Breast epithelium (tissue), 4 donors: ENCODE data around the gene HSP90AB1. TPM values are rescaled to one million over a fixed set of nuclear protein-coding genes. Genes with fewer than 3 reads are reported as not detected.
A peak's percentile ranks its signal among the peaks of the same experiment; 100 is the strongest.

Source experiments
- DNase-seq, 2 donors: peaks; one replicate each; pipeline ENCODE4 v3.0.0-alpha.2; 2019; ENCODE audit warnings: low spot score in 2 of 2
- H3K27ac ChIP-seq, 2 donors: fragments of 200-600 bp; sonication (generic) in 1 of 2; one replicate each; pipeline ENCODE4 v1.5.1; 2016 to 2019; ENCODE audit warnings: mild to moderate bottlenecking in 1 of 2
- H3K27me3 ChIP-seq, 2 donors: fragments of 200-600 bp; sonication (generic) in 1 of 2; one replicate each; pipeline versions ENCODE4 v1.5.1 to v1.6.0; 2017 to 2019; ENCODE audit warnings: control low read depth in 1 of 2, mild to moderate bottlenecking in 1 of 2
- H3K36me3 ChIP-seq: fragments of 200-600 bp; one replicate; pipeline ENCODE4 v1.5.1; 2019
- H3K4me1 ChIP-seq, 2 donors: fragments of 200-600 bp; sonication (generic); one replicate each; pipeline ENCODE4 v1.5.1; 2016 to 2019; ENCODE audit warnings: control low read depth in 1 of 2
- H3K4me3 ChIP-seq, 3 donors: fragments of 200-600 bp; sonication (generic); 1 replicate in 2 of 3; 2 replicates in 1 of 3; pipeline ENCODE4 v1.5.1; 2016 to 2019; ENCODE audit warnings: mild to moderate bottlenecking in 3 of 3, moderate library complexity in 2 of 3
- H3K9me3 ChIP-seq, 2 donors: fragments of 200-600 bp; sonication (generic) in 1 of 2; one replicate each; pipeline ENCODE4 v1.5.1; 2016 to 2019; ENCODE audit warnings: control low read depth in 1 of 2
- CTCF ChIP-seq, 3 donors: fragments of 450-650 bp; IDR thresholded peaks; one replicate each; pipeline ENCODE4 v1.5.1; 2016 to 2017; ENCODE audit warnings: antibody characterized with exemption in 3 of 3, mild to moderate bottlenecking in 3 of 3, moderate library complexity in 3 of 3
- POLR2A ChIP-seq: fragments of 450-650 bp; IDR thresholded peaks from one replicate; pipeline ENCODE4 v1.6.1; 2016; ENCODE audit warnings: antibody characterized with exemption, mild to moderate bottlenecking, moderate library complexity
- POLR2AphosphoS5 ChIP-seq, 3 donors: sonication (generic); formaldehyde crosslinking; IDR thresholded peaks; one replicate each; pipeline ENCODE4 v1.6.1; 2017; ENCODE audit warnings: antibody characterized with exemption in 3 of 3
- intact Hi-C: fragments of 100-400 bp; cut with DNase I; formaldehyde crosslinking; loops from one replicate; pipeline ENCODE4 v1.15.1; 2023; ENCODE audit warnings: low total_unique reads
- total RNA-seq, 3 donors: library from RNA; depleted of rRNA; stranded (reverse); fragments of >200 nt; gene quantifications; one replicate each; pipeline ENCODE4 v1.1.0, GENCODE V29; 2016

Gene HSP90AB1
- total RNA-seq, 3 donors from 2014 or later, result 643 to 810 (median 662) TPM

GRCh38 chr6:44201638-44202303 is 45.1 kb upstream of the HSP90AB1 start:
- TF ChIP-seq POLR2A, result no peak
- TF ChIP-seq CTCF (IDR thresholded peaks at IDR 0.05), result no peak
- no peak for TF ChIP-seq POLR2AphosphoS5 (IDR thresholded peaks at IDR 0.05)
- no peaks in the 10 kb centered on the region for H3K9me3 ChIP-seq
- intact Hi-C loops, result no loop called here
- peak overlapping the region in 1 of 3 donors; percentile 29 for H3K4me3 ChIP-seq
- H3K36me3 ChIP-seq, result no peaks in the 10 kb centered on the region
- H3K4me1 ChIP-seq, result no peaks in the 10 kb centered on the region
- H3K27ac ChIP-seq, result peak overlapping the region; percentile 56 to 88
- no peaks in the 10 kb centered on the region for H3K27me3 ChIP-seq
- peak in 1 of 2 donors; percentile 74 for DNase-seq

- no peak for DNase-seq
- peak overlapping the region; percentile 29 to 88 for H3K27ac ChIP-seq
- intact Hi-C loops, result no loop called here
- H3K27me3 ChIP-seq, result no peaks in the 10 kb centered on the region
- no peaks in the 10 kb centered on the region for H3K4me1 ChIP-seq
- H3K36me3 ChIP-seq, result no peaks in the 10 kb centered on the region
- no peaks in the 10 kb centered on the region for H3K9me3 ChIP-seq
- H3K4me3 ChIP-seq, result no peak overlapping the region
- TF ChIP-seq POLR2A (no peak), POLR2AphosphoS5 (IDR thresholded peaks at IDR 0.05) (no peak), CTCF (IDR thresholded peaks at IDR 0.05) (no peak)
Observed at GRCh38 chr6:44202332-44202971, 44.4 kb upstream of the HSP90AB1 start.

GRCh38 chr6:44202972-44203750 is 43.7 kb upstream of the HSP90AB1 start:
- Histone ChIP-seq H3K4me1 (no peaks in the 10 kb centered on the region), H3K9me3 (no peaks in the 10 kb centered on the region), H3K27ac (peak overlapping the region; percentile 29 to 78), H3K36me3 (no peaks in the 10 kb centered on the region), H3K4me3 (no peak overlapping the region), H3K27me3 (no peaks in the 10 kb centered on the region)
- intact Hi-C loops, result no loop called here
- no peak for TF ChIP-seq POLR2AphosphoS5 (IDR thresholded peaks at IDR 0.05)
- no peak for TF ChIP-seq POLR2A
- no peak for TF ChIP-seq CTCF (IDR thresholded peaks at IDR 0.05)
- no peak for DNase-seq

- TF ChIP-seq POLR2A (no peak), POLR2AphosphoS5 (IDR thresholded peaks at IDR 0.05) (no peak), CTCF (IDR thresholded peaks at IDR 0.05) (no peak)
- H3K9me3 ChIP-seq, result no peaks in the 10 kb centered on the region
- no peaks in the 10 kb centered on the region for H3K27me3 ChIP-seq
- H3K4me3 ChIP-seq, result no peak overlapping the region
- no peaks in the 10 kb centered on the region for H3K4me1 ChIP-seq
- no peaks in the 10 kb centered on the region for H3K36me3 ChIP-seq
- intact Hi-C loops, result no loop called here
- no peak overlapping the region for H3K27ac ChIP-seq
- no peak for DNase-seq
Observed at GRCh38 chr6:44203955-44204354, 42.9 kb upstream of the HSP90AB1 start.

- DNase-seq, result no peak
- Histone ChIP-seq H3K9me3 (no peaks in the 10 kb centered on the region), H3K27me3 (no peaks in the 10 kb centered on the region), H3K4me3 (no peak overlapping the region), H3K4me1 (no peaks in the 10 kb centered on the region), H3K36me3 (no peaks in the 10 kb centered on the region), H3K27ac (no peak overlapping the region)
- TF ChIP-seq CTCF (IDR thresholded peaks at IDR 0.05), result no peak
- no peak for TF ChIP-seq POLR2AphosphoS5 (IDR thresholded peaks at IDR 0.05)
- no peak for TF ChIP-seq POLR2A
- intact Hi-C loops, result no loop called here
Observed at GRCh38 chr6:44207966-44208365, 38.9 kb upstream of the HSP90AB1 start.
